Fibroblast of skin of back (primary cell): ENCODE results near the gene ZAP70. TPM values are rescaled to one million over a fixed set of nuclear protein-coding genes. Genes with fewer than 3 reads are reported as not detected.
"Not testable (repeated sequence)": the region's sequence is repeated elsewhere in the genome, so short reads cannot be mapped to it uniquely, and the experiment has no call there.

Experiments
- DNase-seq: peaks from one replicate; pipeline ENCODE4 v3.0.0-alpha.2; 2013
- polyA plus RNA-seq, 2 experiments: library from polyadenylated mRNA; unstranded; fragments of 120-200 nt; gene quantifications; one replicate each; pipeline ENCODE4 v1.2.1, GENCODE V29; 2013; ENCODE audit not compliant: insufficient read length in 2 of 2

Gene ZAP70
- polyA plus RNA-seq (2013, experiment 1 of 2; ENCODE audit: insufficient read length) = 0.22 TPM
- 0.16 TPM for polyA plus RNA-seq (2013, experiment 2 of 2; ENCODE audit: insufficient read length)

GRCh38 chr2:97713296-97714083, at the start of gene ZAP70:
Gene ZAP70, plus strand, starts transcription at chr2:97713576. Its CDS starts 10,461 bp downstream, at chr2:97724037.
- no peak for DNase-seq

DNA sequence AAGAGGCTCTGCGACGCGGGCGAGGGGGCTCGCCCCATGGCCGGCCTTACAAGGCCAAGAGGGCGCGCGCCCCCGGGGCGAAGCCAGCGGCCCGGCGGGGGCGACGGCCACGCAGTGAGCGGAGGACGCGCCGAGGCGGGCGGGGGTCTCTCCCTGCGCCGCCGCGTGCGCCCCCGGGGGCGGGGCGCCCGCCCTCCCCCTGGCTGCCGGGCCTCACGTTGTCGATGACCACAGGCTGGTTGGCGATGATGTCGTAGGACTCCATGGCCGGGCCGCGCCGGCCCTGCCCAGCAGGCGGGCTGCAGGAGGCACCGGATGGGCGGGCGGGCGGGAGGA, 49.8 kb upstream of the ZAP70 start:
- no peak for DNase-seq

GRCh38 chr2:97663962-97664635, 49.3 kb upstream of the ZAP70 start, which contains the start of gene ACTR1B:
Gene ACTR1B, minus strand, starts transcription at chr2:97664044. Its CDS starts 154 bp downstream, at chr2:97663890.
- DNase-seq = peak; percentile 97

- no peak for DNase-seq
Measured at GRCh38 chr2:97664636-97664970, 48.8 kb upstream of the ZAP70 start.

DNA sequence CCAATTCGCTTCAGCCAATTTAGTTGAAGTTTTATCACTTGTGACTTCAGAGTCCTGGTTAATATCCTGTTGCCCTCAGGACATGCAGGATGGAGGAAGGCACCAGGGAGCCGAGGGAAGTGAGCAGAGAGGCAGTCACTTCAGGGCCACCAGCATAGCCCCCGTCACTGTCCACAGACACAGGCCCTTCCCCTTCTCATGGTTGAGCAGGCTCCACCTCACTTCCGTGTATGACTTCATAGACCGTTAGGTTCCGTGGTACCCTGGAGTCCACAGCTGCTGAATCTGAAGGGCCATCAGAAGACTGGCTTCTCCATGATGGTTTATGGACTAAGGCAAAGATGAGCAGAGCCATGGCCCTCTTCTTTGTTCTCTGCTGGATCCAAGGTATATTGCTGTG, 43.9 kb upstream of the ZAP70 start, which contains the start of gene C2orf92:
TSS of gene C2orf92 (plus strand) at position 266 of the 400 bp plus-strand sequence. CDS start at position 342, 76 bp downstream.
- no peak for DNase-seq

DNA sequence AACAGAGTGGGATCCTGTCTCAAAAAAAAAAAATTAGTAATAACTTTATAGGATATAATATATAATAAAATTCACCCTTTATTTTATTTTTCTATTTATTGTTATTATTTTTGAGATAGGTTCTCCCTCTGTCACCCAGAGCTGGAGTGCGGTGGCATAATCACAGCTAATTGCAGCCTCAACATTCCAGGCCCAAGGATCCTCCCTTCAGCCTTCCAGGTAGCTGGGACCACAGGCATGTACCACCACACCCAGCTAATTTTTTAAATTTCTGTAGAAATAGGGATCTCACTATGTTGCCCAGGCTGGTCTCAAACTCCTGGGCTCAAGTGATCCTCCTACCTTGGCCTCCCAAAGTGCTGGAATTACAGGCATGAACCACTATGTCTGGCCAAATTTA, 42.9 kb upstream of the ZAP70 start:
- DNase-seq = no peak

- DNase-seq = no peak
Measured at GRCh38 chr2:97671526-97671925, 41.9 kb upstream of the ZAP70 start.

- not testable (repeated sequence) for DNase-seq
Measured at GRCh38 chr2:97672606-97673140, 40.7 kb upstream of the ZAP70 start.

GRCh38 chr2:97673182-97673914, 40.0 kb upstream of the ZAP70 start:
- peak; percentile 48 for DNase-seq

GRCh38 chr2:97673915-97674283, 39.5 kb upstream of the ZAP70 start:
- DNase-seq = no peak

GRCh38 chr2:97675430-97676113, 37.8 kb upstream of the ZAP70 start:
- DNase-seq = no peak

DNA sequence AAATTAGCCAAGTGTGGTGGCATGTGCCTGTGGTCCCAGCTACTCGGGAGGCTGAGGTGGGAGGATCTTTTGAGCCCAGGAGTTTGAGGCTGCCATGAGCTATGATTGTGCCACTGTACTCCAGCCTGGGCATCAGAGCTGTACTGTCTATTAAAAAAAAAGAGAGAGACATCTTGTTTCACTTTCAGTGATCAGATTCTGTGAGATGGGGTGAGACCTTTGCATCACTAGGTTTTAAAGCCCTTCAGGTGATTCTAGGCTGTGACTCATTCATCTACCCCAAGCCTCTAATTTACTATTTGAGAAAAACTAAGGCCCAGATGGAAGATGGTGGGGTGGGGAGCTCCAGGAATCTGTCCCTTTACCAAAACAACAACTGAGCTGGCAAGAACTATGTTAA, 36.8 kb upstream of the ZAP70 start:
- no peak for DNase-seq

DNA sequence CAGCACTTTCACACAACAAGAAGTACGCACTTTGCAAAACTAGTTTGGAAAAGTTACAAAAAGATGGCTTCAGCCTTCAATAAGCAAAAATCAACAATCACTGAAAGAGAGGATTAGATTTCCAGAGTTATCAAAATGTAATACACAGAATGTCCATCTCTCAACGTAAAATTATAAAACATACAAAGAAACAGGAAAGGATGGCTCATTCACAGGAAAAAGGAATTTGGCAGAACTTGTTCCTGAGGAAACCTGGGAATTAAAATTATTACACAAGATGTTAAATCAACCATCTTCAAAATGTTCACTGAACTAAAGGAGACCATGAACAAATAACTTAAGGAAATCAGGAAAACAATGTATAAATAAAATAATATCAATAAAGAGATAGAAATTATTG, 35.9 kb upstream of the ZAP70 start:
- DNase-seq = no peak

- DNase-seq = no peak
Measured at GRCh38 chr2:97678298-97678697, 35.1 kb upstream of the ZAP70 start.

DNA sequence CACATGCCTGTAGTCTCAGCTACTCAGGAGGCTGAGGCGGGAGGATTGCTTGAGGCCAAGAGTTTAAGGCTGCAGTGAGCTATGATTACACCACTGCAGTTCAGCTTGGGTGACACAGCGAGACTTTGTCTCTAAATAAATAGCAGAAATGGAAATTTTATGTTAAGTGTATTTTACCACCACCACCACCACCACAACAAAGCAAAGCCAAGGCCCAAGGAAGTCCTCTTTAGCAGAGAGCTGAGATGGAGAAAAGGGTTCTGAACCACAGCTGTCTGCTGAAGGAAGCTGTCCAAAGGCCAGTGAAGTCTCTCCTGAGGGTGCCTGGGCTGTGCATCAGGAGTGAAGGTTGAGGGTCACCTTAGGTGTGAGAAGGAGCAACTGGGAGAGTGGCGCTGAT, 26.1 kb upstream of the ZAP70 start:
- DNase-seq = not testable (repeated sequence)

- DNase-seq = no peak
Measured at GRCh38 chr2:97688062-97688827, 25.1 kb upstream of the ZAP70 start.

DNA sequence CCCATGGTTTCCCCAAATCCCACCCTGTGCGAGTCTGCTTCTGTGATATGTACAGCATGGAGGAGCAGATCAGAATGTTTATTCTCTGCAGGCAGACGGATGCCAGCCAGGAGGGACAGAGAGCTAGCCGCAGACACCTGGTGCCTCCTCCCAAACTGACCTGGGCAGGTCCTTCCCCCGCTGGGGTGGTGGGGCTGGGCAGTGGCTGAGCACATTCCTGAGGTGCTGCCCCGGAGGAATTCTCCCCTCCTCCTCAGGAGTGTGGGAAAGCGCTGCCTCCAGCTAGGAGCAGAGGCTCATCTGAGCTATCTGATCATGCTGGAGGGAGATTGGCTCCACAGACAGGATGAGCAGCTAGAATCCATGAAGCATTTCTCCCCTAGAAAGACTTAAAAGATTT, 22.2 kb upstream of the ZAP70 start:
- DNase-seq = no peak

GRCh38 chr2:97693476-97693875, 19.9 kb upstream of the ZAP70 start:
- DNase-seq = peak; percentile 37

DNA sequence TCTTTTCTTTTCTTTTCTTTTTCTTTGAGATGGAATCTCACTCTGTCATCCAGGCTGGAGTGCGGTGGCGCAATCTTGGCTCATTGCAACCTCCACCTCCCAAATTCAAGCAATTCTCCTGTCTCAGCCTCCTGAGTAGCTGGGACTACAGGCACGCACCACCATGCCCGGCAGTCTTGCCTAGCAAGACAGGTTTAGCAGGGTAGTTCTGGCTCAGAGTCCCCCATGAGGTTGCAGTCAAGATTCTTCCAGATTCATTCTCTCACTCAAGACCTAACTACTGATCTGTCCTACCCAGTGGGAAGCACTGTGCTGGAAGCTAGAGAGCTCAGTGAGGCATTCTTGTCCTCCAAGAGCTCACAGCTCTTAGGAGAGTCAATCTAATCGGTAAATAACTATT, 17.6 kb upstream of the ZAP70 start:
- DNase-seq = no peak

DNA sequence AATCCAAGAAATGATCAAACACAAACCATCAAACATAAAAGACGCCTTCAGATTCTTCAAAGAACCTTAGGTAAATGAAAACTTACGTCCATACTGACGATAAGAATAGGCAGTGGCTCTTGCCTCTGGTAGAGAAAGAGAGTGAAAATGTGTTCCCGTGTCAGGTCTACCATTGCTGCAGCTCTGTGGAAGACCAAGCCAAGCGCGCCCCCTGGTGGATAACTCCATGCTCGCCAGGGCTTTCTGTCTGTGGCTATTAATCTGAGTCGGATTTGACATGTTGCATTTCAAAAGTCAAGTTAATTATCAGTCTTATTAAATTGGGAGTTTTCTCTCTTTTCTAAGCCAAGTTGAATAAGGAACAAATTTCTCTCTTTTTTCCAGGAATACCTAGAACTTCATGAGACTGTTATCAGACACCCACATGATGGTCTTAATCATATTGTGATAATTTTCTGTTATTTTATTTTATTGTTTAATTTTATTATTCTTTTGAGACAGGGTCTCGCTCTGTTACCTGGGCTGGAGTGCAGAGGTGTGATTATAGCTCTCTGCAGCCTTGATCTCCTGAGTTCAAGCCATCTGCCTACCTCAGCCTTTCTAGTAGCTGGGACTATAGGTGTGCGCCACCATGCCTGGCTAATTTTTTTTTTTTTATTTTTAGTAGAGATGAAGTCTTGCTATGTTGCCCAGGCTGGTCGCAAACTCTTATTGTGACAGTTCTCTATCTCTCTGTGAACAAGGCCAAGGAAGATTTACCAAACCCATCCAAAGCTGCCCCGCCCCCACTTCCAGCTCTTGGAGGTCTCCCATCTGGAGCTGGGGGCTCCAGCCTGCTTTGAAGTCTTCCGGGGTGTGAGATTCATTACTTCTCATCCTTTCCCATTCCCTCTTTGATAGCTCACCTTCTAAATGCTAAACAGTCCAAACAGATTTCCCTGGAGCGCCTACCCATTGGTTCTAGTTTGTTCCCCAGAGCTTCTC, 15.8 kb upstream of the ZAP70 start:
- peak; percentile 70 for DNase-seq
